Astrocyte (in vitro differentiated cells and primary cell): ENCODE results near the gene SCAMP5. TPM values are rescaled to one million over a fixed set of nuclear protein-coding genes. Genes with fewer than 3 reads are reported as not detected.

Experiments used
- DNase-seq: peaks from one replicate; pipeline ENCODE4 v3.0.0-alpha.2; 2010; ENCODE audit warnings: low read depth
- FAIRE-seq: peaks from 2 replicates; lab custom pipeline; 2011; peaks lifted over from hg19 to GRCh38; lab: Jason Lieb, UNC
- H2AFZ ChIP-seq: 2 replicates; pipeline ENCODE4 v1.6.0; 2012; ENCODE audit warnings: low read depth, low read length, inconsistent platforms
- H3K27ac ChIP-seq: 2 replicates; pipeline ENCODE4 v1.5.1; 2011; ENCODE audit warnings: low read depth, low read length, inconsistent platforms
- H3K27me3 ChIP-seq: 2 replicates; pipeline ENCODE4 v1.6.0; 2011; ENCODE audit warnings: low read length, inconsistent platforms; ENCODE audit not compliant: insufficient read depth
- H3K36me3 ChIP-seq: 2 replicates; pipeline ENCODE4 v1.5.1; 2011; ENCODE audit warnings: low read length, inconsistent platforms; ENCODE audit not compliant: insufficient read depth
- H3K4me1 ChIP-seq: 2 replicates; pipeline ENCODE4 v1.5.1; 2011; ENCODE audit warnings: low read length, inconsistent platforms; ENCODE audit not compliant: insufficient read depth
- H3K4me2 ChIP-seq: 2 replicates; pipeline ENCODE4 v1.6.0; 2012; ENCODE audit warnings: low read length, inconsistent platforms
- H3K4me3 ChIP-seq: 2 replicates; pipeline ENCODE4 v1.5.1; 2011; ENCODE audit warnings: low read depth, mild to moderate bottlenecking, low read length, inconsistent platforms; ENCODE audit not compliant: insufficient read depth
- H3K79me2 ChIP-seq: 2 replicates; pipeline ENCODE4 v1.6.0; 2012; ENCODE audit warnings: mild to moderate bottlenecking, low read length, inconsistent platforms; ENCODE audit not compliant: insufficient read depth
- H3K9ac ChIP-seq: 2 replicates; pipeline ENCODE4 v1.6.0; 2012; ENCODE audit warnings: mild to moderate bottlenecking, low read length, inconsistent platforms
- H3K9me3 ChIP-seq: 2 replicates; pipeline ENCODE4 v1.5.1; 2012; ENCODE audit warnings: low read depth, mild to moderate bottlenecking, low read length, inconsistent platforms; ENCODE audit not compliant: insufficient read depth
- H4K20me1 ChIP-seq: 2 replicates; pipeline ENCODE4 v1.6.0; 2012; ENCODE audit warnings: low read length, inconsistent platforms; ENCODE audit not compliant: insufficient read depth
- H3K27ac Mint-ChIP-seq: one replicate; pipeline ENCODE4 v1.8.0; 2021; ENCODE audit warnings: mild to moderate bottlenecking, mixed read lengths; ENCODE audit not compliant: unreplicated experiment
- H3K27me3 Mint-ChIP-seq: one replicate; pipeline ENCODE4 v1.8.0; 2021; ENCODE audit warnings: low read depth, mixed read lengths; ENCODE audit not compliant: unreplicated experiment
- H3K36me3 Mint-ChIP-seq: one replicate; pipeline ENCODE4 v1.8.0; 2021; ENCODE audit warnings: low read depth, mixed read lengths; ENCODE audit not compliant: unreplicated experiment
- H3K4me1 Mint-ChIP-seq: one replicate; pipeline ENCODE4 v1.8.0; 2021; ENCODE audit warnings: low read depth, mixed read lengths; ENCODE audit not compliant: unreplicated experiment
- H3K4me3 Mint-ChIP-seq: one replicate; pipeline ENCODE4 v1.8.0; 2021; ENCODE audit warnings: mild to moderate bottlenecking, moderate library complexity, mixed read lengths; ENCODE audit not compliant: unreplicated experiment
- H3K9me3 Mint-ChIP-seq: one replicate; pipeline ENCODE4 v1.8.0; 2021; ENCODE audit warnings: mild to moderate bottlenecking, mixed read lengths; ENCODE audit not compliant: unreplicated experiment
- EZH2 ChIP-seq: IDR thresholded peaks from 2 replicates; pipeline ENCODE4 v1.6.1; 2012; ENCODE audit warnings: mild to moderate bottlenecking, low read length, inconsistent platforms; ENCODE audit not compliant: insufficient read depth
- total RNA-seq: library from RNA; stranded (reverse); gene quantifications from 2 replicates; pipeline ENCODE4 v1.2.1, GENCODE V29; 2021
- TF ChIP-seq, protein P1 (sequence below): IDR thresholded peaks from 2 replicates; pipeline ENCODE4 v1.5.1; 2011; ENCODE audit warnings: low read depth, mild to moderate bottlenecking, inconsistent platforms, low read length, moderate library complexity; ENCODE audit not compliant: insufficient read depth

Gene SCAMP5
- total RNA-seq, 1 donor from 2014 or later: 18.7 TPM

DNA sequence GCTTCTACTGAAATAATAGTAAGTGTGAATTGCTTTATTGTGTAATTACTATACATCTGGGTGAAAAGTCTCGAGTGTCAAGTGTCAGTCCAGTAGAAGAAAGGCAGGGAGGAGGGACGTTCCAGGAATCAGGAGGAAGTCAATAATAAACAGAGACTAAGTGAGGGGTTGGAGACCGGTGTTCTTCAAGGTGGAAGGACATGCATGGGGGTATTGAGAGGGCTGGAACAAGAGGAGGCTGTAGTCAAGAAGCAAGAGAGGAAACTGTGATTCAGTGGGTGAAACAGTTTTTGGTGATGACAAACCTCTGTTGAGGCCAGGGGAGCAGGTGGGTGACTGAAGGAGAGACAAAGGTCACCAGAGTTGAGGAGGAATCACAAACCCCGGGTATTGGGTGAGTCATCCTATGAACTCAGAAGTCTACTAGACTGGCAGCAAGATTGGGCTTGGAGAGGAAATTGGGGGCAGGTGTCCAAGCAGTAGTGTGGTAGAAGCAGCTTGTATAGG, 11.6 kb upstream of the SCAMP5 start:
- Mint-ChIP-seq H3K36me3 (no peaks in the 10 kb centered on the region), H3K9me3 (peaks cover 2% of the 10 kb centered on the region), H3K27me3 (peaks cover 9% of the 10 kb centered on the region), H3K4me1 (peaks cover 9% of the 10 kb centered on the region), H3K4me3 (no peak overlapping the region), H3K27ac (peak overlapping the region; percentile 16)
- FAIRE-seq: no peak
- Histone ChIP-seq H3K9ac (no peak overlapping the region), H3K9me3 (no peaks in the 10 kb centered on the region), H3K27ac (no peak overlapping the region), H2AFZ (no peak overlapping the region), H3K4me1 (peaks cover 4% of the 10 kb centered on the region), H4K20me1 (no peaks in the 10 kb centered on the region), H3K4me2 (no peak overlapping the region), H3K27me3 (peaks cover 11% of the 10 kb centered on the region), H3K36me3 (no peaks in the 10 kb centered on the region), H3K79me2 (no peaks in the 10 kb centered on the region), H3K4me3 (no peak overlapping the region)
- no peak for DNase-seq
- TF ChIP-seq EZH2: no peak
- TF ChIP-seq, protein P1, sequence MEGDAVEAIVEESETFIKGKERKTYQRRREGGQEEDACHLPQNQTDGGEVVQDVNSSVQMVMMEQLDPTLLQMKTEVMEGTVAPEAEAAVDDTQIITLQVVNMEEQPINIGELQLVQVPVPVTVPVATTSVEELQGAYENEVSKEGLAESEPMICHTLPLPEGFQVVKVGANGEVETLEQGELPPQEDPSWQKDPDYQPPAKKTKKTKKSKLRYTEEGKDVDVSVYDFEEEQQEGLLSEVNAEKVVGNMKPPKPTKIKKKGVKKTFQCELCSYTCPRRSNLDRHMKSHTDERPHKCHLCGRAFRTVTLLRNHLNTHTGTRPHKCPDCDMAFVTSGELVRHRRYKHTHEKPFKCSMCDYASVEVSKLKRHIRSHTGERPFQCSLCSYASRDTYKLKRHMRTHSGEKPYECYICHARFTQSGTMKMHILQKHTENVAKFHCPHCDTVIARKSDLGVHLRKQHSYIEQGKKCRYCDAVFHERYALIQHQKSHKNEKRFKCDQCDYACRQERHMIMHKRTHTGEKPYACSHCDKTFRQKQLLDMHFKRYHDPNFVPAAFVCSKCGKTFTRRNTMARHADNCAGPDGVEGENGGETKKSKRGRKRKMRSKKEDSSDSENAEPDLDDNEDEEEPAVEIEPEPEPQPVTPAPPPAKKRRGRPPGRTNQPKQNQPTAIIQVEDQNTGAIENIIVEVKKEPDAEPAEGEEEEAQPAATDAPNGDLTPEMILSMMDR: no peak

GRCh38 chr15:74988007-74988800, 7.2 kb upstream of the SCAMP5 start:
- Mint-ChIP-seq H3K27ac (no peak overlapping the region), H3K4me1 (peaks cover 9% of the 10 kb centered on the region), H3K4me3 (no peak overlapping the region), H3K27me3 (peaks cover 23% of the 10 kb centered on the region), H3K36me3 (no peaks in the 10 kb centered on the region), H3K9me3 (peaks cover 2% of the 10 kb centered on the region)
- H3K79me2 ChIP-seq: no peaks in the 10 kb centered on the region
- TF ChIP-seq, protein P1: peak; percentile 18
- TF ChIP-seq EZH2: no peak
- H3K27ac ChIP-seq: no peak overlapping the region
- H3K27me3 ChIP-seq: peaks cover 8% of the 10 kb centered on the region
- no peaks in the 10 kb centered on the region for H4K20me1 ChIP-seq
- H3K9me3 ChIP-seq: no peaks in the 10 kb centered on the region
- no peak for FAIRE-seq
- no peak overlapping the region for H3K9ac ChIP-seq
- peaks cover 3% of the 10 kb centered on the region for H3K4me1 ChIP-seq
- H3K4me3 ChIP-seq: no peak overlapping the region
- no peak overlapping the region for H3K4me2 ChIP-seq
- no peaks in the 10 kb centered on the region for H3K36me3 ChIP-seq
- no peak for DNase-seq
- no peak overlapping the region for H2AFZ ChIP-seq

GRCh38 chr15:74989527-74989926, 5.8 kb upstream of the SCAMP5 start:
- DNase-seq (no peak), FAIRE-seq (no peak)
- Mint-ChIP-seq H3K27ac (no peak overlapping the region), H3K9me3 (no peaks in the 10 kb centered on the region), H3K36me3 (no peaks in the 10 kb centered on the region), H3K27me3 (peaks cover 21% of the 10 kb centered on the region), H3K4me1 (peaks cover 3% of the 10 kb centered on the region), H3K4me3 (no peak overlapping the region)
- Histone ChIP-seq H3K9ac (no peak overlapping the region), H3K27ac (no peak overlapping the region), H3K4me2 (no peak overlapping the region), H3K79me2 (no peaks in the 10 kb centered on the region), H4K20me1 (no peaks in the 10 kb centered on the region), H3K4me3 (no peak overlapping the region), H3K36me3 (no peaks in the 10 kb centered on the region), H3K27me3 (no peaks in the 10 kb centered on the region), H3K9me3 (no peaks in the 10 kb centered on the region), H2AFZ (no peak overlapping the region), H3K4me1 (no peaks in the 10 kb centered on the region)
- no peak for TF ChIP-seq EZH2
- TF ChIP-seq, protein P1: no peak
